Breast epithelium (tissue), 4 donors: ENCODE results near the gene SIRT7. TPM values are rescaled to one million over a fixed set of nuclear protein-coding genes. Genes with fewer than 3 reads are reported as not detected.
A peak's percentile ranks its signal among the peaks of the same experiment; 100 is the strongest.

Experiments
- DNase-seq, 2 donors: peaks; one replicate each; pipeline ENCODE4 v3.0.0-alpha.2; 2019; ENCODE audit warnings: low spot score in 2 of 2
- H3K27ac ChIP-seq, 2 donors: fragments of 200-600 bp; sonication (generic) in 1 of 2; one replicate each; pipeline ENCODE4 v1.5.1; 2016 to 2019; ENCODE audit warnings: mild to moderate bottlenecking in 1 of 2
- H3K27me3 ChIP-seq, 2 donors: fragments of 200-600 bp; sonication (generic) in 1 of 2; one replicate each; pipeline versions ENCODE4 v1.5.1 to v1.6.0; 2017 to 2019; ENCODE audit warnings: control low read depth in 1 of 2, mild to moderate bottlenecking in 1 of 2
- H3K36me3 ChIP-seq: fragments of 200-600 bp; one replicate; pipeline ENCODE4 v1.5.1; 2019
- H3K4me1 ChIP-seq, 2 donors: fragments of 200-600 bp; sonication (generic); one replicate each; pipeline ENCODE4 v1.5.1; 2016 to 2019; ENCODE audit warnings: control low read depth in 1 of 2
- H3K4me3 ChIP-seq, 3 donors: fragments of 200-600 bp; sonication (generic); 1 replicate in 2 of 3; 2 replicates in 1 of 3; pipeline ENCODE4 v1.5.1; 2016 to 2019; ENCODE audit warnings: mild to moderate bottlenecking in 3 of 3, moderate library complexity in 2 of 3
- H3K9me3 ChIP-seq, 2 donors: fragments of 200-600 bp; sonication (generic) in 1 of 2; one replicate each; pipeline ENCODE4 v1.5.1; 2016 to 2019; ENCODE audit warnings: control low read depth in 1 of 2
- POLR2A ChIP-seq: fragments of 450-650 bp; IDR thresholded peaks from one replicate; pipeline ENCODE4 v1.6.1; 2016; ENCODE audit warnings: antibody characterized with exemption, mild to moderate bottlenecking, moderate library complexity
- POLR2AphosphoS5 ChIP-seq, 3 donors: sonication (generic); formaldehyde crosslinking; IDR thresholded peaks; one replicate each; pipeline ENCODE4 v1.6.1; 2017; ENCODE audit warnings: antibody characterized with exemption in 3 of 3
- intact Hi-C: fragments of 100-400 bp; cut with DNase I; formaldehyde crosslinking; loops from one replicate; pipeline ENCODE4 v1.15.1; 2023; ENCODE audit warnings: low total_unique reads
- total RNA-seq, 3 donors: library from RNA; depleted of rRNA; stranded (reverse); fragments of >200 nt; gene quantifications; one replicate each; pipeline ENCODE4 v1.1.0, GENCODE V29; 2016
- TF ChIP-seq, protein P1 (sequence below), 3 donors: fragments of 450-650 bp; IDR thresholded peaks; one replicate each; pipeline ENCODE4 v1.5.1; 2016 to 2017; ENCODE audit warnings: antibody characterized with exemption in 3 of 3, mild to moderate bottlenecking in 3 of 3, moderate library complexity in 3 of 3

The SIRT7 gene
- total RNA-seq, 3 donors from 2014 or later, result 20.6 to 27.2 (median 25.8) TPM

DNA sequence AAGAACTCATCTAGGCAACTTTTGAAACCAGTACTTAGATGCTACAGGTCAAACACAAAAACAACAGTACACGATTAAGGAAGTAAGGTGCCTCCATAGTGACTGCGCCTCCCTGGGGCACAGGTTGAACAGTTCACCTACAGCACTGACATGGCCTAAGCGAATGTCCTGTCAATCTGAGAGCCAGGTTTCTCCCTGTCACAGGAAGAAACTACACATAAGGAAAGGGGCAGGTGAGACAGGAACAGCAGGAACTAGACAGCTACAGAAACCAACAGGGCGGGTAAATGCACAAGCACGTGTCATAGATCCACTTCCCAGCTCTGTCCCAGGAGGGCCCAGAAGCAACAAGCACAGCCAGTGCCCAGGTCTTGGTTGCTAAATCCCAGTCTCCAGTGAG is 38.9 kb downstream of the SIRT7 start:
- no peak for TF ChIP-seq POLR2A
- no peak for TF ChIP-seq POLR2AphosphoS5 (IDR thresholded peaks at IDR 0.05)
- TF ChIP-seq, protein P1, sequence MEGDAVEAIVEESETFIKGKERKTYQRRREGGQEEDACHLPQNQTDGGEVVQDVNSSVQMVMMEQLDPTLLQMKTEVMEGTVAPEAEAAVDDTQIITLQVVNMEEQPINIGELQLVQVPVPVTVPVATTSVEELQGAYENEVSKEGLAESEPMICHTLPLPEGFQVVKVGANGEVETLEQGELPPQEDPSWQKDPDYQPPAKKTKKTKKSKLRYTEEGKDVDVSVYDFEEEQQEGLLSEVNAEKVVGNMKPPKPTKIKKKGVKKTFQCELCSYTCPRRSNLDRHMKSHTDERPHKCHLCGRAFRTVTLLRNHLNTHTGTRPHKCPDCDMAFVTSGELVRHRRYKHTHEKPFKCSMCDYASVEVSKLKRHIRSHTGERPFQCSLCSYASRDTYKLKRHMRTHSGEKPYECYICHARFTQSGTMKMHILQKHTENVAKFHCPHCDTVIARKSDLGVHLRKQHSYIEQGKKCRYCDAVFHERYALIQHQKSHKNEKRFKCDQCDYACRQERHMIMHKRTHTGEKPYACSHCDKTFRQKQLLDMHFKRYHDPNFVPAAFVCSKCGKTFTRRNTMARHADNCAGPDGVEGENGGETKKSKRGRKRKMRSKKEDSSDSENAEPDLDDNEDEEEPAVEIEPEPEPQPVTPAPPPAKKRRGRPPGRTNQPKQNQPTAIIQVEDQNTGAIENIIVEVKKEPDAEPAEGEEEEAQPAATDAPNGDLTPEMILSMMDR (IDR thresholded peaks at IDR 0.05), result no peak
- Histone ChIP-seq H3K27me3 (no peaks in the 10 kb centered on the region), H3K4me3 (no peak overlapping the region), H3K4me1 (no peaks in the 10 kb centered on the region), H3K27ac (no peak overlapping the region), H3K36me3 (no peaks in the 10 kb centered on the region), H3K9me3 (no peaks in the 10 kb centered on the region)
- DNase-seq, result no peak
- intact Hi-C loops, result loop anchor here (2.0 kb wide), 1 partner anchor 14 kb away; no protein-coding TSS in a partner anchor

DNA sequence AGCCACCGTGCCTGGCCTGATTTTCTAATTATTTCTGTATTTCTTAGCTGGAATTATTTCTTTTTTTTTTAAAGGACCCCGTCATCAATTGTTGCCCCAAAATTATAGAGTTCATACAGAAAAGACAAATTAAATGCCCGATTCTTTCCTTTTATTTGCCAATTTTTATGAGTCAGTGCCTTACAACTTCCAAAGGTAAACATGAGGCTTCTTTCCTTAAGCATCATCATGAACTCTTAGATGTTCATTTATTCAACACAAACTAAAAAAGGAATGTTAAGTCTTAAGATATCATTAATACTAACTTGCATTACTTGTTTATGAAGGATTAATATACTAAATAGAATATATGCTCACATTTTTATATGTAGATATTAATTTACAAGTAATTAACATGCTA is 39.7 kb downstream of the SIRT7 start:
- Histone ChIP-seq H3K27ac (no peak overlapping the region), H3K4me1 (peaks cover 0 to under 1% of the 10 kb centered on the region in 2 donors), H3K27me3 (no peaks in the 10 kb centered on the region), H3K4me3 (no peak overlapping the region), H3K9me3 (no peaks in the 10 kb centered on the region), H3K36me3 (no peaks in the 10 kb centered on the region)
- TF ChIP-seq, protein P1 (IDR thresholded peaks at IDR 0.05), result no peak
- TF ChIP-seq POLR2AphosphoS5 (IDR thresholded peaks at IDR 0.05), result no peak
- no peak for TF ChIP-seq POLR2A
- intact Hi-C loops, result loop anchor here (2.0 kb wide), 1 partner anchor 15 kb away; no protein-coding TSS in a partner anchor
- DNase-seq, result no peak

DNA sequence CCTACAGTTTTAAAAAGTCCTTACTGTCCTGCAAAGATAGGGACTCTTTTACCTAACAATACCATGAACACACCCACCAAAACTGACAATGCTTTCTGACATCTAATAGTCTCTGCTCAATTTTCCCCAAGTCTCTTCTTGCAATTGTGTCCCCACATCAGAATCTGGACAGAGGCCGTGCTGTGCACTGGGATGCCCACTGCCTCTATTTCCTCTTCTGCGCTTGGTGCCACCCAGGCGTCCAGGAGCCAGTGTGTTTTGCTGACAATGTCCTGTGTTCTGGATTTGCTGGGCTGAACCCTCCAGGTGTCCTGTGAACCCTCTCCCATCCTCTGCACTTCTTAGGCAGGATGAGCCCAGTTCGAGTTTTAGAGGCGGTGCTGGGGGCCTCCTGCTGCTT is 40.4 kb downstream of the SIRT7 start:
- Histone ChIP-seq H3K27ac (no peak overlapping the region), H3K27me3 (no peaks in the 10 kb centered on the region), H3K4me1 (peaks cover 0 to 8% of the 10 kb centered on the region in 2 donors), H3K9me3 (no peaks in the 10 kb centered on the region), H3K4me3 (no peak overlapping the region), H3K36me3 (no peaks in the 10 kb centered on the region)
- DNase-seq, result no peak
- intact Hi-C loops, result no loop called here
- TF ChIP-seq POLR2A (no peak), POLR2AphosphoS5 (IDR thresholded peaks at IDR 0.05) (no peak)
- TF ChIP-seq, protein P1 (IDR thresholded peaks at IDR 0.05), result no peak

DNA sequence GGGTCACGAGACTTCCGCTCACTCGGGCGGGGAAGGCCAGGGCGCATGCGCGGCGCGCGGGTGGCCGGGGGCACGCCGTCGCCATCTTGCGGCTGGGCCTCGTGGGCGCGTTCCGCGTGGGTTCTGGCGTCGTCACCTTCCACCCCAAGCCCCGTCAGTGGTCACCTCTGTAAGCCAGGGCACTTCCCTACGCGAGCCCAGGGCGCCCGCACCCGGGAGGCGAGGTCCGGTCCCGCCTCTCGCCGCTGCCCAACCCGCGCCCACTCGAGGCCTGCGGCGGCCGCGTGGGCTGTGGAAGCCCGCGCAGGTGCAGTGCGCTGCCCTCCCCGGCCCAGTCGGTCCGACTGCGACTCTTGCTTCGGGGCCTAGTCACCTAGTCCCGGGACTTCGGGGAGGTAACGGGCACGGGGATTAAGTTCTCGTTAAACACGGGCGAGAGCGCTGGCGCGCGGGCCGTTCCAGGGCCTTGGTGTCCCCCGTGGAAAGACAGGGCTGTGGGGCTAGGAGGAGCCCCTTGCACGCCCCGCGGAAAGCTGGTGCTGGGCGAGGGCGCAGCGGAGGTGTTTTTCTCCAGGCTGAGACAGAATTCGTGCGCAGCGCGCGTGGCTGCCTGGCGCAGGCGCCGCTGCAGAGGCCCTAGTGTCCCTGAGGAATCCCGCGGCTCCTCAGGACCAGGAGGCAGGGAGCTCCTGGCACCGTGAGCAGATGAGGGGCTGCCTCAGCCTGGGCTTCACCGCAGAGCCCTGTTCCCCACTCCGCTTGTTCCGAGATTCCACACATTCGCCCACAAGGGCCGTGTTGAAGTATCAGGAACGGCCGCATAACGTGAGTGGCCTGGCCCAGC is 46.4 kb downstream of the SIRT7 start:
- intact Hi-C loops, result no loop called here
- peak overlapping the region; percentile 97 for H3K27ac ChIP-seq
- H3K4me3 ChIP-seq, result peak overlapping the region; percentile 75 to 97 (median 79)
- DNase-seq, result peak; percentile 92 to 96
- H3K36me3 ChIP-seq, result no peaks in the 10 kb centered on the region
- TF ChIP-seq, protein P1 (IDR thresholded peaks at IDR 0.05), result peak in 2 of 3 donors; percentile 51 to 55
- TF ChIP-seq POLR2A (peak; percentile 97), POLR2AphosphoS5 (IDR thresholded peaks at IDR 0.05) (peak; percentile 98 to 99 (median 99))
- no peaks in the 10 kb centered on the region for H3K9me3 ChIP-seq
- H3K4me1 ChIP-seq, result peaks cover 0 to 18% of the 10 kb centered on the region in 2 donors
- no peaks in the 10 kb centered on the region for H3K27me3 ChIP-seq

DNA sequence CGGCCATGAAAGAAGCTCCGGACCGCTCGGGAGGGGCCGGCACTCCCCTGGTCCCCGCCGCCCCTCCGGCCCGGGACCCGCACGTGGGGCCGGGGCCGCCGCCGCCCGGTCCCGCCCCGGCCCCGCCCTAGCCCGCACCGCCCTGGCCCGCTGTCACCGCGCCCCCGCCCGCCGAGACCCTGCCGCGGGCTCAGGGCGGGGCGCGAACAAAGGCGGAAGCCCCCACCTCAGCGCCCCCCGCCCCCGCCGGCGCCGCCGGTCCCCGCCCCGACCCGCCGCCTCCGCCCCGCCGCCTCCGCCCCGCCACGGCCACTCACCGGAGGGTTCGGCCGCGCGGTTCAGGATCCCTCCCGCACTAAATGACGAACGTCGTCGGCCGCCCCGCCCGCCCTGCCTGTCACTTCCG is 47.0 kb downstream of the SIRT7 start, which contains the start of gene ARHGDIA:
Gene ARHGDIA, minus strand, starts transcription at position 357 of the 406 bp plus-strand sequence. CDS start 1,407 bp downstream, outside the sequence.
- intact Hi-C loops, result no loop called here
- peak within 1 kb of the TSS; percentile 75 to 97 (median 79) for H3K4me3 ChIP-seq
- peaks cover 0 to 24% of the 10 kb centered on the region in 2 donors for H3K4me1 ChIP-seq
- TF ChIP-seq, protein P1 (IDR thresholded peaks at IDR 0.05), result no peak
- no peak for TF ChIP-seq POLR2AphosphoS5 (IDR thresholded peaks at IDR 0.05)
- DNase-seq, result no peak
- no peaks in the 10 kb centered on the region for H3K27me3 ChIP-seq
- H3K27ac ChIP-seq, result peak within 1 kb of the TSS; percentile 97
- H3K9me3 ChIP-seq, result no peaks in the 10 kb centered on the region
- no peaks in the 10 kb centered on the region for H3K36me3 ChIP-seq
